ENCODE measurements around the gene CNTN4. TPM values are rescaled to one million over a fixed set of nuclear protein-coding genes. Genes with fewer than 3 reads are reported as not detected.

CNTN4 gene
- total RNA-seq, 2 donors from 2014 or later, result 13.0 to 50.1 TPM

- H3K4me3 ChIP-seq, result no peak overlapping the region
- ATAC-seq (no peak), DNase-seq (no peak)
- H3K27ac ChIP-seq, result no peak overlapping the region
- no peaks in the 10 kb centered on the region for H3K4me1 ChIP-seq
- H3K36me3 ChIP-seq (replicated peaks in 1 of 2; ENCODE audit: insufficient read depth in 1 of 2, low read depth in 2 of 2), result no peaks in the 10 kb centered on the region
- no peaks in the 10 kb centered on the region for H3K9me3 ChIP-seq
- 55 to 56% methylated on average over 2 of the region's 2 CpGs for WGBS, 2 donors
- no peaks in the 10 kb centered on the region for H3K27me3 ChIP-seq
- intact Hi-C loops (cut with DNase I), result no loop called here
- TF ChIP-seq CTCF (IDR thresholded peaks at IDR 0.05) (no peak), POLR2A (IDR thresholded peaks at IDR 0.05) (no peak)
These were observed 107.0 kb downstream of the CNTN4 start for GRCh38 chr3:2205692-2206091.

- no peak for ATAC-seq
- DNase-seq, result no peak
- H3K4me1 ChIP-seq, result no peaks in the 10 kb centered on the region
- 60 to 63% methylated on average over 4 of the region's 4 CpGs for WGBS, 2 donors
- H3K27me3 ChIP-seq, result no peaks in the 10 kb centered on the region
- TF ChIP-seq POLR2A (IDR thresholded peaks at IDR 0.05) (no peak), CTCF (IDR thresholded peaks at IDR 0.05) (no peak)
- H3K9me3 ChIP-seq, result no peaks in the 10 kb centered on the region
- no peak overlapping the region for H3K4me3 ChIP-seq
- H3K36me3 ChIP-seq (replicated peaks in 1 of 2; ENCODE audit: insufficient read depth in 1 of 2, low read depth in 2 of 2), result no peaks in the 10 kb centered on the region
- H3K27ac ChIP-seq, result no peak overlapping the region
- intact Hi-C loops (cut with DNase I), result no loop called here
These were observed 107.9 kb downstream of the CNTN4 start for GRCh38 chr3:2206536-2206935.

GRCh38 chr3:2211568-2211967 is 112.9 kb downstream of the CNTN4 start:
- no peak for DNase-seq
- Histone ChIP-seq H3K27me3 (no peaks in the 10 kb centered on the region), H3K9me3 (no peaks in the 10 kb centered on the region), H3K36me3 (replicated peaks in 1 of 2; ENCODE audit: insufficient read depth in 1 of 2, low read depth in 2 of 2) (no peaks in the 10 kb centered on the region), H3K4me1 (no peaks in the 10 kb centered on the region), H3K27ac (no peak overlapping the region), H3K4me3 (no peak overlapping the region)
- WGBS, 2 donors, result 61 to 68% methylated on average over 2 of the region's 2 CpGs
- no peak for ATAC-seq
- intact Hi-C loops (cut with DNase I), result no loop called here
- TF ChIP-seq CTCF (IDR thresholded peaks at IDR 0.05) (no peak), POLR2A (IDR thresholded peaks at IDR 0.05) (no peak)

GRCh38 chr3:2212206-2212605 is 113.5 kb downstream of the CNTN4 start:
- no peak overlapping the region for H3K4me3 ChIP-seq
- H3K36me3 ChIP-seq (replicated peaks in 1 of 2; ENCODE audit: insufficient read depth in 1 of 2, low read depth in 2 of 2), result no peaks in the 10 kb centered on the region
- 61 to 73% methylated on average over 3 of the region's 3 CpGs for WGBS, 2 donors
- DNase-seq (no peak), ATAC-seq (no peak)
- no peaks in the 10 kb centered on the region for H3K9me3 ChIP-seq
- H3K4me1 ChIP-seq, result no peaks in the 10 kb centered on the region
- H3K27ac ChIP-seq, result no peak overlapping the region
- no peaks in the 10 kb centered on the region for H3K27me3 ChIP-seq
- no peak for TF ChIP-seq CTCF (IDR thresholded peaks at IDR 0.05)
- intact Hi-C loops (cut with DNase I), result no loop called here

- no peak overlapping the region for H3K4me3 ChIP-seq
- WGBS, 2 donors, result 66 to 71% methylated on average over 4 of the region's 4 CpGs
- TF ChIP-seq POLR2A (IDR thresholded peaks at IDR 0.05), result no peak
These were observed 119.7 kb downstream of the CNTN4 start for GRCh38 chr3:2218375-2218774.

More at GRCh38 chr3:2218375-2218774, 119.7 kb downstream of the CNTN4 start:
- no peaks in the 10 kb centered on the region for H3K9me3 ChIP-seq
- no peak overlapping the region for H3K27ac ChIP-seq
- intact Hi-C loops (cut with DNase I), result no loop called here
- H3K27me3 ChIP-seq, result no peaks in the 10 kb centered on the region
- H3K4me1 ChIP-seq, result no peaks in the 10 kb centered on the region
- H3K36me3 ChIP-seq (replicated peaks in 1 of 2; ENCODE audit: insufficient read depth in 1 of 2, low read depth in 2 of 2), result no peaks in the 10 kb centered on the region
- ATAC-seq (no peak), DNase-seq (no peak)

All from body of pancreas (tissue), 4 donors.